Psoas muscle (tissue), 8 donors: ENCODE data around the gene KCNJ12. TPM values are rescaled to one million over a fixed set of nuclear protein-coding genes. Genes with fewer than 3 reads are reported as not detected.
A peak's percentile ranks its signal among the peaks of the same experiment; 100 is the strongest.

ENCODE experiments used
- ATAC-seq, 4 donors: fragments of 200-7000 bp; cut with Tn5 transposase; one replicate each; pipeline ENCODE4 v1.9.1; 2020; ENCODE audit warnings: moderate library complexity in 3 of 4, mild to moderate bottlenecking in 2 of 4
- DNase-seq, 2 donors: peaks; one replicate each; pipeline ENCODE4 v3.0.0-alpha.2; 2020
- H3K27ac ChIP-seq: fragments of 200-600 bp; one replicate; pipeline ENCODE4 v1.8.0; 2022
- H3K27me3 ChIP-seq, 3 donors: fragments of 200-600 bp in 1 of 3; one replicate each; pipeline versions ENCODE4 v1.6.1 to v1.8.0; 2013 to 2022; ENCODE audit warnings: low read length in 2 of 3, mild to moderate bottlenecking in 2 of 3, moderate library complexity in 1 of 3; ENCODE audit not compliant: insufficient read depth in 3 of 3
- H3K36me3 ChIP-seq, 2 donors: fragments of 200-600 bp in 1 of 2; one replicate each; pipeline versions ENCODE4 v1.6.1 to v1.8.0; 2013 to 2022; ENCODE audit warnings: low read depth in 1 of 2, mild to moderate bottlenecking in 1 of 2, moderate library complexity in 1 of 2; ENCODE audit not compliant: insufficient read depth in 1 of 2
- H3K4me1 ChIP-seq: fragments of 200-600 bp; one replicate; pipeline ENCODE4 v1.8.0; 2022
- H3K4me3 ChIP-seq: fragments of 200-600 bp; one replicate; pipeline ENCODE4 v1.8.0; 2022; ENCODE audit warnings: mild to moderate bottlenecking
- H3K9me3 ChIP-seq: fragments of 200-600 bp; one replicate; pipeline ENCODE4 v1.8.0; 2022
- CTCF ChIP-seq: fragments of 200-600 bp; IDR thresholded peaks from one replicate; pipeline ENCODE4 v1.8.0; 2022; ENCODE audit warnings: antibody characterized with exemption
- WGBS, 3 donors: extraction: QIAGEN DNeasy Blood & Tissue Kit; methylation state at CpG; one replicate each; pipeline versions ENCODE4 v1.1.6 to v1.1.7; 2013; 5-methylcytosine and 5-hydroxymethylcytosine counted together
- intact Hi-C, 2 donors: fragments of 100-400 bp; cut with DNase I; formaldehyde crosslinking; loops; one replicate each; pipeline versions ENCODE4 v1.11.0 to v1.14.2; 2022
- polyA plus RNA-seq, 3 donors: library from polyadenylated mRNA; stranded (reverse); fragments of 200-250 nt; gene quantifications; one replicate each; pipeline ENCODE4 v1.2.3, GENCODE V29; 2013
- total RNA-seq, 4 donors: library from RNA; stranded (reverse); fragmentation: NEBNext Ultra II Directional in 2 of 4; extraction: Animal tissue kit (Norgen Biotek cat#: 25700) in 2 of 4; gene quantifications; one replicate each; pipeline versions ENCODE4 v1.2.1 to v1.2.4, GENCODE V29; 2021 to 2023
- donor health status: healthy with polysubstance abuse.
- donor health status: DM: no; HTN: no; CAD: no; lungs with moderate emphysema.
- donor health status: Bipolar disorder and iron deficiency.
- donor health status: healthy.
- donor health status: DM: yes; HTN: yes; CAD: no.
- donor health status: DM: no; HTN: no; CAD: no.
- donor health status: DM: no; HTN: no; CAD: no.
- donor health status: DM: yes; HTN: yes; CAD: no.

KCNJ12 gene
- total and polyA plus RNA-seq, 7 donors, result 5.2 to 42.7 (median 19.3) TPM

DNA sequence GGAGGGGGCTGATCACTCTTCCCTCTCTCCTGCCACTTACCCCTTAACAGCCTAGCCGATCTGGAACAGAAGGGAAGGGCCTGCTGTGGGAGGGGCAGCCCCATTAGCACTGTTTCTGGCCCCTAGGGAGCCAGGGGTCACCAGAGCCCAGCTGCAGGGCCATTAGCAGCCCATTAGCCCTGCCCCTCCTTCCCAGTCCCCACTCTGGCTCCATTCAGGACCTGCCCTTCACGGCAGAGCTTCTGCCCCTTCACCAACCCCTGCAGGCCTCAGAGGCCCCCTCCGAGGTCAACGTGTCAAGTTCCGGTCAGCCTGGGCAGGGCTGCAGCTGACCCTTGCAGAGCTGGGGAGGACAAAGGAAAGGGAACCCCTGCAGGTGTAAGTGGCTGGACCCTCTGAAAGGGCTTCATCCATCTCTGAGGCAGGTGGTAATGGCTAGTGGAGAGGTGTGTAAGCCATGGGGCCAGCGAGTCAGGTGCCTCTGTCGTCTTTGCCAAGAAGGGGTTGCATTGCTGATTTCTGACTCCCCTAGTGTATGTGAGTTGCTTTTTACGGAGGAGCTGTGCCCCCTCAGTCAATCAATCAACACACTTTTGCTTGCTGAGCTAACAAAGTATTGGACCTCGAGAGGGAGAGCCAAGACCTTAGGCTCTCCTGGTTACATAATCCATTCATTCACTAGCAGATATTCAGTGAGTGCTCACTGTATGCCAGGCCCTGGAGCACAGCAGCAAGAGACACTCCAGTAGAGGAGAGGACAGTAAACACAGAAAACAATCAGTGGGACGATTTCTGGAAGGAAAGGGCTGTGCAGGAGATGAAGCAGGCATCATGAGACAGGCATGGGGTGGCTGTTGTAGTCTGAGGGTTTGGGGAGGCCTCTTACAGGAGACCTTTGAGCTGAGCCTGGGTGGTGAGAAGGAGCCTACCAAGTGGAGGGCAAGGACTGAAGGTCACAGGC is 18.2 kb upstream of the KCNJ12 start:
- DNase-seq (peak in 1 of 2 donors; percentile 19), ATAC-seq (no peak)
- Histone ChIP-seq H3K36me3 (no peaks in the 10 kb centered on the region), H3K4me1 (no peaks in the 10 kb centered on the region), H3K9me3 (no peaks in the 10 kb centered on the region), H3K4me3 (no peak overlapping the region), H3K27ac (no peak overlapping the region), H3K27me3 (no peaks in the 10 kb centered on the region)
- intact Hi-C loops, result no loop called here
- TF ChIP-seq CTCF, result no peak
- WGBS, 3 donors, result 50 to 66% (median 64%) methylated on average over 10 of the region's 10 CpGs

DNA sequence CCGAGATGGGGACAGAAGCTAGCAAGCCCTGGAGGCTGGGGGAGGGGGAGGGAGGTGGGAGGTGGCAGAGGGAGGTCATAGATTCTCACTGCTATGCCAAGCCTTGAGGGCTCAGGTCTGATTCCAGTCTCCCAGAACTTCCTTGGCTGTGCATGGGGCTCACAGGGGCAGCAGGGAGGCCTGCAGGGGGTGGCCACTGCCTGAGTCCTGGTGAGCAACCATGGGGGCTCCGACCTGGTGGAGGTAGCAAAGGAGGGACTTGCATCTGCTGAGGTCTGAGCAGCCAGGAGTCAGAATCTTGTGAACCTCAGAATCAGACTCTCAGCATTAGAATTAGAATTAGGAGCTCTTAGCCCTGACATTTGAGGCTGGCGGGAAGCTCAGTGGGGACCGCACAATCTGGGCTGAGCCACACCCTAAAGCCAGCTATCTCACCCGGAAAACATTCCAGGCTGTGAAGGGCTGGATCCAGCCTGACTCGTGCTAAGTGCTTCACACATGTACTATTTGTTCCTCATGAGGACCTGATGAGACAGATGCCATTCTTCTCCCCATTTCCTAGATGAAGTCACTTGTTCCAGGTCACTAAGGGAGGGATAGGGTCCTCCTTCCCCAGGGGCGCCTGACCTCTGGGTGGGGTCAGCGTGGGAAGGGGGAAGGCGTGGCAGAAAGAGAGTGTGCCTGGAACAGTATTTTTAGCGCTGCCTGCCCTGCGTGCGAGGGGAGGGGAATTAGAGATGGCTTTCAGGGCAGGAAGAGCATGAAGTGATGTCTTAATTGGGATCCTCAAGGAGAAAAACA is 17.3 kb upstream of the KCNJ12 start:
- no peak for TF ChIP-seq CTCF
- H3K4me3 ChIP-seq, result no peak overlapping the region
- H3K36me3 ChIP-seq, result no peaks in the 10 kb centered on the region
- no peaks in the 10 kb centered on the region for H3K9me3 ChIP-seq
- ATAC-seq (peak in 2 of 4 donors; percentile 15 to 40), DNase-seq (no peak)
- H3K27me3 ChIP-seq, result no peaks in the 10 kb centered on the region
- H3K27ac ChIP-seq, result no peak overlapping the region
- no peaks in the 10 kb centered on the region for H3K4me1 ChIP-seq
- 62 to 72% (median 72%) methylated on average over 12 of the region's 12 CpGs for WGBS, 3 donors
- intact Hi-C loops, result no loop called here

DNA sequence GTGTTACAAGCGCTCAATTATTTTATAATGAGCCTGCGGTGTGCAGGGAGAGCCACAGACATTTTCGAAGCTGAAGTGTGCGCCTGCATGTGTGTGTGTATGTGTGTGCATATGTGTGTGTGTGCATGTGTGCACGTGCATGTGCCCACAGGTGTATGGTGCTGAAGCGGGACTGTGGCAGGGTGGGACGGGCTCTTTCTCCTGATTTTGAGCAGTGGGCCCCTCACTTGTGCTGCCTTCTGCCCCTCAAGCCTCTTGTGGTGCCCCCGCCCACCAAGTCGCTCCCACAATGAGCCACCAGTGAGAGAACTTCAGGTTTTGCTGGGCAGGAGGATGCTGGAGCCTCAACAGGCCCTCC is 16.7 kb upstream of the KCNJ12 start:
- WGBS, 3 donors, result 91 to 94% (median 92%) methylated on average over 9 of the region's 9 CpGs
- Histone ChIP-seq H3K4me1 (no peaks in the 10 kb centered on the region), H3K36me3 (no peaks in the 10 kb centered on the region), H3K4me3 (no peak overlapping the region), H3K27ac (no peak overlapping the region), H3K9me3 (no peaks in the 10 kb centered on the region), H3K27me3 (no peaks in the 10 kb centered on the region)
- no peak for TF ChIP-seq CTCF
- ATAC-seq (no peak), DNase-seq (no peak)
- intact Hi-C loops, result no loop called here

GRCh38 chr17:21360048-21360447 is 16.1 kb upstream of the KCNJ12 start:
- Histone ChIP-seq H3K27ac (no peak overlapping the region), H3K4me3 (no peak overlapping the region), H3K36me3 (no peaks in the 10 kb centered on the region), H3K27me3 (no peaks in the 10 kb centered on the region), H3K4me1 (no peaks in the 10 kb centered on the region), H3K9me3 (no peaks in the 10 kb centered on the region)
- TF ChIP-seq CTCF, result no peak
- 68 to 85% (median 76%) methylated on average over 7 of the region's 7 CpGs for WGBS, 3 donors
- ATAC-seq (no peak), DNase-seq (no peak)
- intact Hi-C loops, result no loop called here
